Natural killer cell (primary cell): Measurements from ENCODE around the gene ZNF354B. TPM values are rescaled to one million over a fixed set of nuclear protein-coding genes. Genes with fewer than 3 reads are reported as not detected.

ENCODE experiments used
- ATAC-seq, 3 donors: fragments of 150-1000 bp in 2 of 3; fragments of 200-7000 bp in 1 of 3; cut with Tn5 transposase; 1 replicate in 1 of 3; 2 replicates in 2 of 3; pipeline ENCODE4 v1.10.0; 2021; ENCODE audit warnings: mild to moderate bottlenecking in 2 of 3, moderate library complexity in 2 of 3
- DNase-seq, 2 donors: peaks; one replicate each; pipeline versions ENCODE4 v3.0.0 to v3.0.0-alpha.2; 2013 to 2021; ENCODE audit warnings: mixed read lengths in 1 of 2
- H3K27ac ChIP-seq: one replicate; pipeline ENCODE4 v1.5.1; 2013; ENCODE audit warnings: mild to moderate bottlenecking, low read length
- H3K27me3 ChIP-seq: one replicate; pipeline ENCODE4 v1.6.1; 2013; ENCODE audit warnings: low read length; ENCODE audit not compliant: control insufficient read depth, insufficient read depth
- H3K36me3 ChIP-seq: one replicate; pipeline ENCODE4 v1.6.1; 2013; ENCODE audit warnings: low read length; ENCODE audit not compliant: control insufficient read depth, insufficient read depth
- H3K4me1 ChIP-seq: one replicate; pipeline ENCODE4 v1.6.1; 2013; ENCODE audit warnings: low read length; ENCODE audit not compliant: control insufficient read depth, insufficient read depth
- H3K4me3 ChIP-seq: one replicate; pipeline ENCODE4 v1.5.1; 2013; ENCODE audit warnings: low read length
- H3K9me3 ChIP-seq: one replicate; pipeline ENCODE4 v1.6.1; 2013; ENCODE audit warnings: low read length; ENCODE audit not compliant: control insufficient read depth, insufficient read depth
- H3K27ac Mint-ChIP-seq, 2 donors: one replicate each; pipeline ENCODE4 v1.8.0; 2022; ENCODE audit warnings: mild to moderate bottlenecking in 2 of 2, mixed read lengths in 2 of 2, moderate library complexity in 1 of 2
- H3K27me3 Mint-ChIP-seq, 2 donors: one replicate each; pipeline ENCODE4 v1.8.0; 2022; ENCODE audit warnings: low read depth in 2 of 2, mixed read lengths in 2 of 2
- H3K36me3 Mint-ChIP-seq: one replicate; pipeline ENCODE4 v1.8.0; 2022; ENCODE audit warnings: mixed read lengths
- H3K4me1 Mint-ChIP-seq, 2 donors: one replicate each; pipeline ENCODE4 v1.8.0; 2022; ENCODE audit warnings: mixed read lengths in 2 of 2
- H3K4me3 Mint-ChIP-seq: one replicate; pipeline ENCODE4 v1.8.0; 2022; ENCODE audit warnings: mild to moderate bottlenecking, moderate library complexity, mixed read lengths
- H3K9me3 Mint-ChIP-seq, 2 donors: one replicate each; pipeline ENCODE4 v1.8.0; 2022; ENCODE audit warnings: mixed read lengths in 2 of 2
- CTCF ChIP-seq: fragments of 200-600 bp; IDR thresholded peaks from one replicate; pipeline ENCODE4 v1.8.0; 2022; ENCODE audit warnings: antibody characterized with exemption
- WGBS: methylation state at CpG from one replicate; pipeline ENCODE4 v1.1.7; 2013; ENCODE audit warnings: missing lambda C conversion rate; ENCODE audit not compliant: insufficient coverage; 5-methylcytosine and 5-hydroxymethylcytosine counted together
- intact Hi-C: fragments of 100-400 bp; cut with micrococcal nuclease; formaldehyde crosslinking; loops from one replicate; pipeline ENCODE4 v1.14.2; 2022
- total RNA-seq, 4 donors: library from RNA; stranded (reverse); fragments of 120-200 nt in 1 of 4; gene quantifications; one replicate each; pipeline versions ENCODE4 v1.2.3 to v1.2.4, GENCODE V29; 2013 to 2022

ZNF354B gene
- 10 to 100 TPM; 10.0 to 16.0 (median 13.6) TPM for total RNA-seq
- 28.1 TPM for total RNA-seq (2013)

- Histone ChIP-seq H3K4me3 (peak within 1 kb of the TSS; percentile 52), H3K27me3 (no peaks in the 10 kb centered on the region), H3K36me3 (peaks cover 5% of the 10 kb centered on the region), H3K27ac (peak within 1 kb of the TSS; percentile 20), H3K9me3 (no peaks in the 10 kb centered on the region), H3K4me1 (peaks cover 3% of the 10 kb centered on the region)
- ATAC-seq, result peak; percentile 90 to 96 (median 95)
- no peak for TF ChIP-seq CTCF
- H3K4me3 Mint-ChIP-seq, result peak within 1 kb of the TSS; percentile 92
- peaks cover 32% of the 10 kb centered on the region in 2 donors for H3K4me1 Mint-ChIP-seq
- peak; percentile 61 to 92 for DNase-seq
- 1% methylated on average over 85 of the region's 86 CpGs for WGBS
- H3K9me3 Mint-ChIP-seq, result no peaks in the 10 kb centered on the region
- H3K27me3 Mint-ChIP-seq, result no peaks in the 10 kb centered on the region
- H3K27ac Mint-ChIP-seq, result peak within 1 kb of the TSS; percentile 80 to 90
- intact Hi-C loops, result loop anchor here (1.0 kb wide), 1 partner anchor 130 kb away; the partner anchor contains the start of gene ZNF354A
- no peaks in the 10 kb centered on the region for H3K36me3 Mint-ChIP-seq
These were observed at the start of gene ZNF354B for GRCh38 chr5:178859625-178860521. TSS of gene ZNF354B (plus strand) at chr5:178859953. CDS start at chr5:178861048, 1,095 bp downstream.

- Mint-ChIP-seq H3K4me1 (no peaks in the 10 kb centered on the region), H3K9me3 (no peaks in the 10 kb centered on the region), H3K27me3 (peaks cover 2 to 5% of the 10 kb centered on the region in 2 donors), H3K27ac (no peak overlapping the region), H3K4me3 (no peak overlapping the region), H3K36me3 (no peaks in the 10 kb centered on the region)
- TF ChIP-seq CTCF, result no peak
- no peak for DNase-seq
- Histone ChIP-seq H3K36me3 (no peaks in the 10 kb centered on the region), H3K27ac (no peak overlapping the region), H3K9me3 (no peaks in the 10 kb centered on the region), H3K4me1 (no peaks in the 10 kb centered on the region), H3K4me3 (no peak overlapping the region), H3K27me3 (no peaks in the 10 kb centered on the region)
- no peak for ATAC-seq
- intact Hi-C loops, result no loop called here
- WGBS, result 87% methylated on average over 8 of the region's 8 CpGs
These were observed 42.2 kb upstream of the ZNF354B start for GRCh38 chr5:178817506-178817905.

GRCh38 chr5:178818094-178818493 is 41.7 kb upstream of the ZNF354B start:
- ATAC-seq (no peak), DNase-seq (no peak)
- H3K27me3 ChIP-seq, result no peaks in the 10 kb centered on the region
- Mint-ChIP-seq H3K27ac (no peak overlapping the region), H3K27me3 (peaks cover 0 to 2% of the 10 kb centered on the region in 2 donors), H3K4me1 (no peaks in the 10 kb centered on the region), H3K36me3 (no peaks in the 10 kb centered on the region), H3K9me3 (no peaks in the 10 kb centered on the region), H3K4me3 (no peak overlapping the region)
- no peak for TF ChIP-seq CTCF
- H3K4me3 ChIP-seq, result no peak overlapping the region
- intact Hi-C loops, result no loop called here
- H3K4me1 ChIP-seq, result no peaks in the 10 kb centered on the region
- no peaks in the 10 kb centered on the region for H3K36me3 ChIP-seq
- no peaks in the 10 kb centered on the region for H3K9me3 ChIP-seq
- H3K27ac ChIP-seq, result no peak overlapping the region
- 90% methylated on average over 14 of the region's 14 CpGs for WGBS
